ENCODE data around the gene HPCAL1.

- TF ChIP-seq CTCF (IDR thresholded peaks at IDR 0.05): no peak
- TF ChIP-seq POLR2AphosphoS5 (IDR thresholded peaks at IDR 0.05): no peak
Measured at GRCh38 chr2:10266133-10266620, 36.5 kb upstream of the HPCAL1 start.
